Upper lobe of left lung (tissue), 6 donors: ENCODE data around the gene GRIK1. TPM values are rescaled to one million over a fixed set of nuclear protein-coding genes. Genes with fewer than 3 reads are reported as not detected.

ENCODE experiments used
- ATAC-seq, 2 donors: fragments of 200-7000 bp; cut with Tn5 transposase; one replicate each; pipeline ENCODE4 v1.9.1; 2022; ENCODE audit warnings: mild to moderate bottlenecking in 2 of 2, moderate library complexity in 2 of 2; ENCODE audit not compliant: low FRiP score in 2 of 2
- DNase-seq, 2 donors: peaks; one replicate each; pipeline ENCODE4 v3.0.0-alpha.2; 2019 to 2020
- H3K27ac ChIP-seq, 4 donors: fragments of 200-600 bp; sonication (generic); one replicate each; pipeline ENCODE4 v1.5.1; 2016 to 2019
- H3K27me3 ChIP-seq, 4 donors: fragments of 200-600 bp; sonication (generic); one replicate each; pipeline ENCODE4 v1.5.1; 2017 to 2019
- H3K36me3 ChIP-seq, 4 donors: fragments of 200-600 bp; sonication (generic); one replicate each; pipeline ENCODE4 v1.5.1; 2016 to 2019
- H3K4me1 ChIP-seq, 4 donors: fragments of 200-600 bp; sonication (generic); one replicate each; pipeline ENCODE4 v1.5.1; 2018 to 2019
- H3K4me3 ChIP-seq, 4 donors: fragments of 200-600 bp; sonication (generic); one replicate each; pipeline ENCODE4 v1.5.1; 2017 to 2019; ENCODE audit warnings: mild to moderate bottlenecking in 2 of 4, moderate library complexity in 1 of 4
- H3K9me3 ChIP-seq, 4 donors: fragments of 200-600 bp; sonication (generic); one replicate each; pipeline ENCODE4 v1.5.1; 2018 to 2019
- CTCF ChIP-seq, 6 experiments: fragments of 450-650 bp in 4 of 6; fragments of 200-600 bp in 2 of 6; sonication (generic) in 2 of 6; IDR thresholded peaks; one replicate each; pipeline ENCODE4 v1.5.1; 2016 to 2019; ENCODE audit warnings: antibody characterized with exemption in 6 of 6
- EP300 ChIP-seq, 4 donors: sonication (generic); formaldehyde crosslinking; IDR thresholded peaks; one replicate each; pipeline ENCODE4 v1.5.1; 2017; ENCODE audit warnings: antibody characterized with exemption in 4 of 4, control low read depth in 2 of 4
- POLR2A ChIP-seq, 4 donors: fragments of 450-650 bp; IDR thresholded peaks; one replicate each; pipeline ENCODE4 v1.5.1; 2016 to 2017; ENCODE audit warnings: antibody characterized with exemption in 4 of 4, mild to moderate bottlenecking in 2 of 4
- POLR2AphosphoS5 ChIP-seq, 2 donors: sonication (generic); formaldehyde crosslinking; IDR thresholded peaks; one replicate each; pipeline ENCODE4 v1.5.1; 2017; ENCODE audit warnings: antibody characterized with exemption in 2 of 2
- WGBS, 2 donors: methylation state at CpG; one replicate each; pipeline ENCODE4 v1.1.5; 2017 to 2018; 5-methylcytosine and 5-hydroxymethylcytosine counted together
- total RNA-seq, 6 donors: library from RNA; depleted of rRNA in 4 of 6; stranded (reverse); fragments of >200 nt in 4 of 6; gene quantifications; one replicate each; pipeline versions ENCODE4 v1.1.0 to v1.2.1, GENCODE V29; 2016 to 2021
- donor health status: DM: no; HTN: no; CAD: no; lungs with moderate emphysema.
- donor health status: DM: no; HTN: yes; CAD: no; lungs with severe emphysema.

Gene GRIK1
- total RNA-seq, 6 donors from 2014 or later: 0.15 TPM; not detected in 5

GRCh38 chr21:29658177-29658933 lies 281.4 kb downstream of the GRIK1 start:
- 91 to 92% methylated on average over 10 of the region's 10 CpGs for WGBS, 2 donors
- no peak for TF ChIP-seq POLR2A (IDR thresholded peaks at IDR 0.05)
- TF ChIP-seq EP300 (IDR thresholded peaks at IDR 0.05): no peak
- TF ChIP-seq CTCF (IDR thresholded peaks at IDR 0.05): no peak
- no peak for TF ChIP-seq POLR2AphosphoS5 (IDR thresholded peaks at IDR 0.05)
- H3K4me1 ChIP-seq: no peaks in the 10 kb centered on the region
- H3K36me3 ChIP-seq: no peaks in the 10 kb centered on the region
- H3K9me3 ChIP-seq: no peaks in the 10 kb centered on the region
- ATAC-seq: no peak
- no peak overlapping the region for H3K4me3 ChIP-seq
- DNase-seq: no peak
- no peak overlapping the region for H3K27ac ChIP-seq
- H3K27me3 ChIP-seq: no peaks in the 10 kb centered on the region

GRCh38 chr21:29657240-29657989 lies 282.4 kb downstream of the GRIK1 start:
- Histone ChIP-seq H3K36me3 (no peaks in the 10 kb centered on the region), H3K4me1 (no peaks in the 10 kb centered on the region), H3K9me3 (no peaks in the 10 kb centered on the region), H3K27ac (no peak overlapping the region), H3K27me3 (no peaks in the 10 kb centered on the region), H3K4me3 (no peak overlapping the region)
- ATAC-seq (no peak), DNase-seq (no peak)
- WGBS, 2 donors: 74 to 78% methylated on average over 9 of the region's 9 CpGs
- TF ChIP-seq POLR2AphosphoS5 (IDR thresholded peaks at IDR 0.05) (no peak), CTCF (IDR thresholded peaks at IDR 0.05) (no peak)

GRCh38 chr21:29656504-29657239 lies 283.1 kb downstream of the GRIK1 start:
- H3K27ac ChIP-seq: no peak overlapping the region
- H3K27me3 ChIP-seq: no peaks in the 10 kb centered on the region
- 38 to 42% methylated on average over 6 of the region's 6 CpGs for WGBS, 2 donors
- H3K4me3 ChIP-seq: no peak overlapping the region
- TF ChIP-seq POLR2A (IDR thresholded peaks at IDR 0.05) (peak in 1 of 4 donors; percentile 12), CTCF (IDR thresholded peaks at IDR 0.05) (no peak), POLR2AphosphoS5 (IDR thresholded peaks at IDR 0.05) (peak in 1 of 2 donors; percentile 42), EP300 (IDR thresholded peaks at IDR 0.05) (peak in 1 of 4 donors; percentile 24)
- ATAC-seq: no peak
- DNase-seq: no peak
- H3K36me3 ChIP-seq: no peaks in the 10 kb centered on the region
- no peaks in the 10 kb centered on the region for H3K9me3 ChIP-seq
- H3K4me1 ChIP-seq: no peaks in the 10 kb centered on the region

GRCh38 chr21:29655577-29655976 lies 284.2 kb downstream of the GRIK1 start:
- Histone ChIP-seq H3K4me1 (no peaks in the 10 kb centered on the region), H3K4me3 (no peak overlapping the region), H3K36me3 (no peaks in the 10 kb centered on the region), H3K9me3 (no peaks in the 10 kb centered on the region), H3K27ac (no peak overlapping the region), H3K27me3 (no peaks in the 10 kb centered on the region)
- WGBS, 2 donors: 87 to 95% methylated on average over 6 of the region's 6 CpGs
- DNase-seq (no peak), ATAC-seq (no peak)
- TF ChIP-seq POLR2AphosphoS5 (IDR thresholded peaks at IDR 0.05): no peak
- TF ChIP-seq CTCF (IDR thresholded peaks at IDR 0.05): no peak
- TF ChIP-seq EP300 (IDR thresholded peaks at IDR 0.05): no peak
- no peak for TF ChIP-seq POLR2A (IDR thresholded peaks at IDR 0.05)
